K562 (cell line): ENCODE measurements around the gene TAF5. TPM values are rescaled to one million over a fixed set of nuclear protein-coding genes. Genes with fewer than 3 reads are reported as not detected.

Source experiments
- ATAC-seq: fragments of 200-7000 bp; cut with Tn5 transposase; 3 replicates; pipeline ENCODE4 v1.9.1; 2020; ENCODE audit warnings: moderate library complexity
- BruUV-seq: library from RNA; stranded (reverse); fragments of 400-500 nt; replicated peaks from 2 replicates; lab custom pipeline; 2021; lab: Mats Ljungman, UMichigan
- CTCF ChIA-PET: fragments of 300-600 bp; formaldehyde crosslinking; extraction: SDS; loops from one replicate; lab custom pipeline; 2021; ENCODE audit warnings: low intra/inter-chr PET ratio; lab: Yijun Ruan, JAX
- POLR2A ChIA-PET: fragments of 300-600, 350-650 bp; sonication (Branson Sonifier 250); formaldehyde crosslinking; extraction: SDS; loops from one replicate; lab custom pipeline; 2021; ENCODE audit warnings: antibody characterized with exemption, inconsistent platforms; lab: Yijun Ruan, JAX
- DNase-seq, 4 experiments: peaks; one replicate each; pipeline versions ENCODE4 v3.0.0 to v3.0.0-alpha.2; 2011 to 2018; ENCODE audit warnings: low spot score in 3 of 4, mixed read lengths in 3 of 4; ENCODE audit errors: extremely low read depth in 1 of 4
- FAIRE-seq: peaks from 2 replicates; lab custom pipeline; 2011; peaks lifted over from hg19 to GRCh38; lab: Jason Lieb, UNC
- H2AFZ ChIP-seq: 2 replicates; pipeline ENCODE4 v1.6.0; 2011; ENCODE audit warnings: low read depth, low read length, control low read depth, inconsistent platforms
- H3K27ac ChIP-seq: fragments of 200-600 bp; 3 replicates; pipeline ENCODE4 v1.8.0; 2011; ENCODE audit warnings: low read depth, mild to moderate bottlenecking, control low read depth, inconsistent platforms, low read length, moderate library complexity, mixed read lengths; ENCODE audit errors: extremely low read depth
- H3K27me3 ChIP-seq, 2 experiments: fragments of 300-600 bp in 1 of 2; 2 replicates in 1 of 2; 3 replicates in 1 of 2; pipeline versions ENCODE4 v1.6.0 to v1.8.0; 2011; ENCODE audit warnings: inconsistent platforms in 2 of 2, low read length in 2 of 2, mild to moderate bottlenecking in 1 of 2, mixed read lengths in 1 of 2, moderate library complexity in 1 of 2; ENCODE audit not compliant: control insufficient read depth in 2 of 2, insufficient read depth in 2 of 2
- H3K36me3 ChIP-seq: fragments of 300-600 bp; 3 replicates; pipeline ENCODE4 v1.8.0; 2011; ENCODE audit warnings: mild to moderate bottlenecking, low read length, inconsistent platforms; ENCODE audit not compliant: control insufficient read depth, insufficient read depth
- H3K4me1 ChIP-seq, 2 experiments: fragments of 200-600 bp in 1 of 2; replicated peaks in 1 of 2; 2 replicates in 1 of 2; 3 replicates in 1 of 2; pipeline versions ENCODE4 v1.5.1 to v1.8.0; 2011; ENCODE audit warnings: inconsistent platforms in 2 of 2, low read length in 2 of 2, mild to moderate bottlenecking in 1 of 2, mixed read lengths in 1 of 2, moderate library complexity in 1 of 2; ENCODE audit not compliant: control insufficient read depth in 2 of 2, insufficient read depth in 2 of 2
- H3K4me2 ChIP-seq: 2 replicates; pipeline ENCODE4 v1.6.1; 2011; ENCODE audit warnings: low read length, control low read depth, inconsistent platforms, mixed read lengths; ENCODE audit not compliant: insufficient read depth
- H3K4me3 ChIP-seq: fragments of 200-600 bp; sonication (generic), shearing (Covaris generic); 2 replicates; pipeline ENCODE4 v1.5.1; 2016; ENCODE audit warnings: control low read depth, inconsistent platforms
- H3K79me2 ChIP-seq: fragments of 200-600 bp; 3 replicates; pipeline ENCODE4 v1.8.0; 2011; ENCODE audit warnings: low read length, inconsistent platforms; ENCODE audit not compliant: control insufficient read depth, insufficient read depth
- H3K9ac ChIP-seq, 2 experiments: 2 replicates each; pipeline versions ENCODE4 v1.6.0 to v1.6.1; 2011; ENCODE audit warnings: low read depth in 2 of 2, low read length in 2 of 2, control low read depth in 1 of 2, inconsistent platforms in 1 of 2, mild to moderate bottlenecking in 1 of 2, mixed read lengths in 1 of 2; ENCODE audit not compliant: insufficient read depth in 1 of 2
- H3K9me1 ChIP-seq: one replicate; pipeline ENCODE4 v1.6.0; 2011; ENCODE audit warnings: inconsistent platforms, mild to moderate bottlenecking, low read length, moderate library complexity; ENCODE audit not compliant: control insufficient read depth, insufficient read depth
- H3K9me3 ChIP-seq: replicated peaks from 2 replicates; pipeline ENCODE4 v1.5.1; 2011; ENCODE audit warnings: low read depth, low read length, inconsistent platforms; ENCODE audit not compliant: control insufficient read depth, insufficient read depth
- H4K20me1 ChIP-seq: replicated peaks from 2 replicates; pipeline ENCODE4 v1.6.1; 2011; ENCODE audit warnings: low read length, inconsistent platforms, mixed read lengths; ENCODE audit not compliant: control insufficient read depth, insufficient read depth
- BRD9 ChIP-seq: fragments of 450-650 bp; IDR thresholded peaks from 2 replicates; pipeline ENCODE4 v1.6.1; 2018; ENCODE audit warnings: low read depth; ENCODE audit not compliant: partially characterized antibody
- DIDO1 ChIP-seq: fragments of 450-650 bp; IDR thresholded peaks from 2 replicates; pipeline ENCODE4 v1.6.1; 2016; ENCODE audit warnings: low read depth, missing biosample characterization, missing genetic modification characterization
- DMBX1 ChIP-seq: fragments of 250-450 bp; sonication (Bioruptor Pico); IDR thresholded peaks from 2 replicates; pipeline ENCODE4 v1.8.0; 2022; ENCODE audit warnings: inconsistent platforms, mild to moderate bottlenecking, moderate library complexity, borderline replicate concordance
- EHMT2 ChIP-seq: fragments of 450-650 bp; IDR thresholded peaks from 2 replicates; pipeline ENCODE4 v1.6.1; 2018; ENCODE audit warnings: antibody characterized with exemption
- GABPB2 ChIP-seq: fragments of 250-450 bp; sonication (Bioruptor Pico); conservative IDR thresholded peaks from 2 replicates; pipeline ENCODE4 v1.5.1; 2021; ENCODE audit warnings: mild to moderate bottlenecking
- KAT2B ChIP-seq: IDR thresholded peaks from one replicate; pipeline ENCODE4 v1.6.1; 2012; ENCODE audit warnings: low read depth, mild to moderate bottlenecking, control low read depth, inconsistent platforms, low read length, moderate library complexity
- NFXL1 ChIP-seq: fragments of 450-650 bp; formaldehyde crosslinking; IDR thresholded peaks from 2 replicates; pipeline ENCODE4 v1.4.0; 2021; ENCODE audit warnings: mild to moderate bottlenecking
- NR3C1 ChIP-seq: sonication (generic); formaldehyde crosslinking; IDR thresholded peaks from 2 replicates; pipeline ENCODE4 v1.8.1; 2022; ENCODE audit warnings: missing genetic modification reagents
- XRCC5 ChIP-seq: fragments of 200-400 bp; formaldehyde crosslinking; IDR thresholded peaks from 2 replicates; pipeline ENCODE4 v1.6.1; 2017; ENCODE audit warnings: low read depth, mild to moderate bottlenecking, low read length
- ZHX1 ChIP-seq: fragments of 150-350 bp; conservative IDR thresholded peaks from 2 replicates; pipeline ENCODE4 v1.6.1; 2014; ENCODE audit warnings: low read length
- ZNF124 ChIP-seq: sonication (generic); formaldehyde crosslinking; IDR thresholded peaks from 2 replicates; pipeline ENCODE4 v1.8.1; 2022; ENCODE audit warnings: missing genetic modification reagents
- WGBS: fragments of 100-300 bp; shearing (Covaris generic); methylation state at CpG from one replicate; pipeline ENCODE4 v1.1.6; 2016; ENCODE audit warnings: low coverage, mixed read lengths; ENCODE audit not compliant: insufficient coverage; ENCODE audit errors: missing lambda C conversion rate; 5-methylcytosine and 5-hydroxymethylcytosine counted together
- in situ Hi-C: fragments of 300-500 bp; cut with MboI; formaldehyde crosslinking; loops from 4 replicates; pipeline ENCODE4 v1.15.0; 2018; ENCODE audit warnings: inconsistent platforms, mixed read lengths
- intact Hi-C: fragments of 100-400 bp; cut with micrococcal nuclease; formaldehyde crosslinking; loops from 2 replicates; pipeline ENCODE4 v1.14.2; 2022
- polyA plus RNA-seq, 8 experiments: library from polyadenylated mRNA; depleted of rRNA in 4 of 8; stranded (reverse) in 5 of 8; unstranded in 3 of 8; fragments of >200 nt; fragmentation: Nextera tagmentation in 2 of 8; fragmentation: Illumina TruSeq in 1 of 8; extraction: Ambion mirVana in 2 of 8; extraction: Trizol in 1 of 8; gene quantifications; 2 replicates each; pipeline versions ENCODE4 v1.2.1 to v1.2.3, GENCODE V29; 2011 to 2014; ENCODE audit warnings: inconsistent platforms in 1 of 8, missing spikeins in 1 of 8
- total RNA-seq, 7 experiments: library from RNA; depleted of rRNA in 6 of 7; stranded (reverse); fragments of >200 nt in 6 of 7; fragmentation: Illumina TruSeq in 2 of 7; extraction: Trizol in 2 of 7; gene quantifications; 2 replicates each; pipeline versions ENCODE4 v1.2.1 to v1.2.3, GENCODE V29; 2011 to 2021; ENCODE audit warnings: low replicate concordance in 1 of 7
- TF ChIP-seq, protein P1 (sequence below): sonication (generic); formaldehyde crosslinking; IDR thresholded peaks from 2 replicates; pipeline ENCODE4 v1.8.1; 2022; ENCODE audit warnings: missing genetic modification reagents
- TF ChIP-seq, protein P2 (sequence below): sonication (generic); formaldehyde crosslinking; IDR thresholded peaks from 2 replicates; pipeline ENCODE4 v1.8.0; 2022; ENCODE audit warnings: mild to moderate bottlenecking, missing genetic modification reagents

The TAF5 gene
- total and polyA plus RNA-seq, 9 of the 15 experiments (the other 6 are each of a cell fraction or from before 2014, with no cell fraction given), result 4.2 to 11.9 (median 9.3) TPM

DNA sequence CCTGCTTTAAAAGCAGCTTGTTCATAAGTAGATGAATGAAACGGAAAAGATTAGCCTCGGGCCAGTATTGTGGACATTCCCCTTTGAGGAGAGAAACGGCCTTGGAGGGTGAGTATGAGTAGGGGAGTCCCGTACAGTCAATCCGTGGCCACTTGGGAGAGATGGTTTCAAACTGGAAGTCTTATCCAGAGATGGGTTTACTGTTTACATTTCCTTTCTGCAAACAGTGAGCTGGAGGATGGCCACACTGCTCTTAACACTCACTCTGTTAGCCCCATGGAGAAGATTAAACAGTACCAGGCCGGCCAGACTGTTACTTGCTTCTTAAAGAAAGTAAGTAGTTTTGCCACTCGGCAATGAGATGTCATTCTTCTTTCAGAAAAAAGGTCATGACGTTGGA is 64.1 kb downstream of the TAF5 start:
- Histone ChIP-seq H3K4me3 (no peak overlapping the region), H4K20me1 (no peaks in the 10 kb centered on the region), H3K9me1 (no peaks in the 10 kb centered on the region), H3K9ac (no peak overlapping the region), H3K79me2 (no peaks in the 10 kb centered on the region), H3K4me2 (no peak overlapping the region), H3K4me1 (no peaks in the 10 kb centered on the region), H3K27ac (no peak overlapping the region), H3K9me3 (no peaks in the 10 kb centered on the region), H3K36me3 (peaks cover 92% of the 10 kb centered on the region), H3K27me3 (no peaks in the 10 kb centered on the region), H2AFZ (no peak overlapping the region)
- in situ Hi-C loops (no loop called here), intact Hi-C loops (no loop called here)
- FAIRE-seq, result no peak
- TF ChIP-seq, protein P1, sequence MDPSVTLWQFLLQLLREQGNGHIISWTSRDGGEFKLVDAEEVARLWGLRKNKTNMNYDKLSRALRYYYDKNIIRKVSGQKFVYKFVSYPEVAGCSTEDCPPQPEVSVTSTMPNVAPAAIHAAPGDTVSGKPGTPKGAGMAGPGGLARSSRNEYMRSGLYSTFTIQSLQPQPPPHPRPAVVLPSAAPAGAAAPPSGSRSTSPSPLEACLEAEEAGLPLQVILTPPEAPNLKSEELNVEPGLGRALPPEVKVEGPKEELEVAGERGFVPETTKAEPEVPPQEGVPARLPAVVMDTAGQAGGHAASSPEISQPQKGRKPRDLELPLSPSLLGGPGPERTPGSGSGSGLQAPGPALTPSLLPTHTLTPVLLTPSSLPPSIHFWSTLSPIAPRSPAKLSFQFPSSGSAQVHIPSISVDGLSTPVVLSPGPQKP (CRISPR knock-in tag), result no peak
- TF ChIP-seq NR3C1 (no peak), DIDO1 (tag) (no peak), ZHX1 (no peak), KAT2B (no peak), EHMT2 (no peak), XRCC5 (no peak), GABPB2 (CRISPR knock-in tag) (no peak), BRD9 (no peak), ZNF124 (no peak), NFXL1 (CRISPR knock-in tag) (no peak), DMBX1 (CRISPR knock-in tag) (no peak)
- TF ChIP-seq, protein P2, sequence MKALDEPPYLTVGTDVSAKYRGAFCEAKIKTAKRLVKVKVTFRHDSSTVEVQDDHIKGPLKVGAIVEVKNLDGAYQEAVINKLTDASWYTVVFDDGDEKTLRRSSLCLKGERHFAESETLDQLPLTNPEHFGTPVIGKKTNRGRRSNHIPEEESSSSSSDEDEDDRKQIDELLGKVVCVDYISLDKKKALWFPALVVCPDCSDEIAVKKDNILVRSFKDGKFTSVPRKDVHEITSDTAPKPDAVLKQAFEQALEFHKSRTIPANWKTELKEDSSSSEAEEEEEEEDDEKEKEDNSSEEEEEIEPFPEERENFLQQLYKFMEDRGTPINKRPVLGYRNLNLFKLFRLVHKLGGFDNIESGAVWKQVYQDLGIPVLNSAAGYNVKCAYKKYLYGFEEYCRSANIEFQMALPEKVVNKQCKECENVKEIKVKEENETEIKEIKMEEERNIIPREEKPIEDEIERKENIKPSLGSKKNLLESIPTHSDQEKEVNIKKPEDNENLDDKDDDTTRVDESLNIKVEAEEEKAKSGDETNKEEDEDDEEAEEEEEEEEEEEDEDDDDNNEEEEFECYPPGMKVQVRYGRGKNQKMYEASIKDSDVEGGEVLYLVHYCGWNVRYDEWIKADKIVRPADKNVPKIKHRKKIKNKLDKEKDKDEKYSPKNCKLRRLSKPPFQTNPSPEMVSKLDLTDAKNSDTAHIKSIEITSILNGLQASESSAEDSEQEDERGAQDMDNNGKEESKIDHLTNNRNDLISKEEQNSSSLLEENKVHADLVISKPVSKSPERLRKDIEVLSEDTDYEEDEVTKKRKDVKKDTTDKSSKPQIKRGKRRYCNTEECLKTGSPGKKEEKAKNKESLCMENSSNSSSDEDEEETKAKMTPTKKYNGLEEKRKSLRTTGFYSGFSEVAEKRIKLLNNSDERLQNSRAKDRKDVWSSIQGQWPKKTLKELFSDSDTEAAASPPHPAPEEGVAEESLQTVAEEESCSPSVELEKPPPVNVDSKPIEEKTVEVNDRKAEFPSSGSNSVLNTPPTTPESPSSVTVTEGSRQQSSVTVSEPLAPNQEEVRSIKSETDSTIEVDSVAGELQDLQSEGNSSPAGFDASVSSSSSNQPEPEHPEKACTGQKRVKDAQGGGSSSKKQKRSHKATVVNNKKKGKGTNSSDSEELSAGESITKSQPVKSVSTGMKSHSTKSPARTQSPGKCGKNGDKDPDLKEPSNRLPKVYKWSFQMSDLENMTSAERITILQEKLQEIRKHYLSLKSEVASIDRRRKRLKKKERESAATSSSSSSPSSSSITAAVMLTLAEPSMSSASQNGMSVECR (CRISPR knock-in tag), result no peak
- POLR2A ChIA-PET, result interaction anchor here (0.9 kb wide), 1 partner anchor 18 kb away, joined by 3 read pairs; no protein-coding TSS in a partner anchor
- 90% methylated on average over 8 of the region's 8 CpGs for WGBS
- ATAC-seq, result no peak
- DNase-seq, result no peak
- CTCF ChIA-PET, result no interaction called here
- no TSS peak for BruUV-seq
